GM18502 (cell line): Measurements from ENCODE around the gene CCDC30.

Experiments used
- ATAC-seq: cut with Tn5 transposase; IDR thresholded peaks from one replicate; pipeline ENCODE4 v1.9.1; 2021; ENCODE audit warnings: mild to moderate bottlenecking; ENCODE audit not compliant: unreplicated experiment, poor library complexity

The CCDC30 gene

GRCh38 chr1:42682739-42683531 is 219.8 kb downstream of the CCDC30 start:
- ATAC-seq: peak; percentile 45

GRCh38 chr1:42684139-42684538 is 221.1 kb downstream of the CCDC30 start:
- no peak for ATAC-seq

GRCh38 chr1:42686418-42686817 is 223.3 kb downstream of the CCDC30 start:
- no peak for ATAC-seq

- ATAC-seq: no peak
These were observed 226.8 kb downstream of the CCDC30 start for GRCh38 chr1:42689912-42690311.

- no peak for ATAC-seq
These were observed 227.5 kb downstream of the CCDC30 start for GRCh38 chr1:42690477-42691156.

- ATAC-seq: no peak
These were observed 228.0 kb downstream of the CCDC30 start for GRCh38 chr1:42691157-42691498.

- no peak for ATAC-seq
These were observed 229.4 kb downstream of the CCDC30 start for GRCh38 chr1:42692461-42692860.

- no peak for ATAC-seq
These were observed 229.8 kb downstream of the CCDC30 start for GRCh38 chr1:42692911-42693310.

GRCh38 chr1:42698081-42698813 is 235.2 kb downstream of the CCDC30 start:
- ATAC-seq: no peak

- no peak for ATAC-seq
These were observed 236.9 kb downstream of the CCDC30 start for GRCh38 chr1:42700006-42700405.

GRCh38 chr1:42703888-42704464 is 240.9 kb downstream of the CCDC30 start:
- no peak for ATAC-seq
